ENCODE data around the gene PHLDA3. TPM values are rescaled to one million over a fixed set of nuclear protein-coding genes. Genes with fewer than 3 reads are reported as not detected.

The PHLDA3 gene
- total and polyA plus RNA-seq, 2 of the 13 experiments (the other 11 are each of a cell fraction or from before 2014, with no cell fraction given): 16.7 to 33.6 TPM

GRCh38 chr1:201481761-201482493 is 12.9 kb upstream of the PHLDA3 start:
- H3K27ac ChIP-seq (ENCODE audit: extremely low read length, insufficient read depth, low read length): no peak overlapping the region
- WGBS (ENCODE audit: low lambda C conversion rate): 9% methylated on average over 9 of the region's 35 CpGs
- BruUV-seq (replicated peaks): no TSS peak
- H3K79me2 ChIP-seq (ENCODE audit: insufficient read depth, low read length): no peaks in the 10 kb centered on the region
- POLR2A ChIA-PET: interaction anchor here (1.0 to 4.5 kb wide), 7 partner anchors 13 to 34 kb away, joined by 4 to 45 read pairs (median 7); partner anchors contain the start of genes CSRP1 and PHLDA3
- H3K27me3 ChIP-seq (ENCODE audit: control insufficient read depth in 1 of 2, insufficient read depth in 2 of 2, low read length in 2 of 2): peaks cover 1 to 30% of the 10 kb centered on the region in 2 experiments; a peak in 3 of 5 replicates
- H3K4me1 ChIP-seq (ENCODE audit: insufficient read depth, low read length): peaks cover 29% of the 10 kb centered on the region
- no peaks in the 10 kb centered on the region for H4K20me1 ChIP-seq (ENCODE audit: insufficient read depth, low read length)
- peaks cover 6 to 8% of the 10 kb centered on the region in 2 experiments; a peak in 3 of 5 replicates for H3K36me3 ChIP-seq (replicated peaks in 1 of 2; ENCODE audit: control insufficient read depth in 1 of 2, insufficient read depth in 2 of 2, low read length in 2 of 2)
- H3K4me2 ChIP-seq (ENCODE audit: low read depth, low read length): peak overlapping the region; percentile 87
- H2AFZ ChIP-seq (ENCODE audit: low read length): peak overlapping the region; percentile 58
- no peak overlapping the region for H3K9ac ChIP-seq (ENCODE audit: insufficient read depth, low read depth, low read length)
- FAIRE-seq (peak; percentile 44), DNase-seq (ENCODE audit: low spot score) (peak; percentile 73), ATAC-seq (peak; percentile 95)
- in situ Hi-C loops (cut with HindIII; ENCODE audit: extremely low pct_ligation_motif_present, low pct_unique_long_range_greater_than_20kb) (no loop called here), intact Hi-C loops (cut with micrococcal nuclease; ENCODE audit: unreplicated experiment) (loop anchor here (1.0 kb wide), 2 partner anchors 31 to 34 kb away; no protein-coding TSS in a partner anchor)
- CTCF ChIA-PET (ENCODE audit: low intra/inter-chr PET ratio, low total read pairs): interaction anchor here (1.0 to 4.7 kb wide), 5 partner anchors 25 to 47 kb away, joined by 3 to 226 read pairs (median 5); partner anchors contain the start of gene CSRP1
- peak overlapping the region in 2 of 3 experiments; percentile 27 to 57; a peak in 2 of 6 replicates for H3K4me3 ChIP-seq (replicated peaks in 1 of 3; ENCODE audit: insufficient read depth in 1 of 3, low read depth in 2 of 3, low read length in 3 of 3)
- H3K9me3 ChIP-seq (ENCODE audit: low read length): no peaks in the 10 kb centered on the region
- TF ChIP-seq TFDP1 (CRISPR knock-in tag; IDR thresholded peaks at IDR 0.05; ENCODE audit: borderline replicate concordance): no peak
- no peak for TF ChIP-seq POLR2AphosphoS5 (IDR thresholded peaks at IDR 0.05; ENCODE audit: low read depth, low read length)
- peak; percentile 12; the same call in 1 of the 2 replicates for TF ChIP-seq THAP9 (CRISPR knock-in tag; IDR thresholded peaks at IDR 0.05; ENCODE audit: borderline replicate concordance)
- no peak for TF ChIP-seq IRF2 (CRISPR knock-in tag; IDR thresholded peaks at IDR 0.05)
- TF ChIP-seq DRAP1 (CRISPR knock-in tag; IDR thresholded peaks at IDR 0.05): no peak
- TF ChIP-seq, protein P1, sequence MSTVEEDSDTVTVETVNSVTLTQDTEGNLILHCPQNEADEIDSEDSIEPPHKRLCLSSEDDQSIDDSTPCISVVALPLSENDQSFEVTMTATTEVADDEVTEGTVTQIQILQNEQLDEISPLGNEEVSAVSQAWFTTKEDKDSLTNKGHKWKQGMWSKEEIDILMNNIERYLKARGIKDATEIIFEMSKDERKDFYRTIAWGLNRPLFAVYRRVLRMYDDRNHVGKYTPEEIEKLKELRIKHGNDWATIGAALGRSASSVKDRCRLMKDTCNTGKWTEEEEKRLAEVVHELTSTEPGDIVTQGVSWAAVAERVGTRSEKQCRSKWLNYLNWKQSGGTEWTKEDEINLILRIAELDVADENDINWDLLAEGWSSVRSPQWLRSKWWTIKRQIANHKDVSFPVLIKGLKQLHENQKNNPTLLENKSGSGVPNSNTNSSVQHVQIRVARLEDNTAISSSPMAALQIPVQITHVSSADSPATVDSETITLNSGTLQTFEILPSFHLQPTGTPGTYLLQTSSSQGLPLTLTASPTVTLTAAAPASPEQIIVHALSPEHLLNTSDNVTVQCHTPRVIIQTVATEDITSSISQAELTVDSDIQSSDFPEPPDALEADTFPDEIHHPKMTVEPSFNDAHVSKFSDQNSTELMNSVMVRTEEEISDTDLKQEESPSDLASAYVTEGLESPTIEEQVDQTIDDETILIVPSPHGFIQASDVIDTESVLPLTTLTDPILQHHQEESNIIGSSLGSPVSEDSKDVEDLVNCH (CRISPR knock-in tag; IDR thresholded peaks at IDR 0.05): peak; percentile 95; the same call in 1 of the 2 replicates
- TF ChIP-seq ZNF644 (CRISPR knock-in tag; IDR thresholded peaks at IDR 0.05; ENCODE audit: low read depth): no peak
- TF ChIP-seq, protein P2, sequence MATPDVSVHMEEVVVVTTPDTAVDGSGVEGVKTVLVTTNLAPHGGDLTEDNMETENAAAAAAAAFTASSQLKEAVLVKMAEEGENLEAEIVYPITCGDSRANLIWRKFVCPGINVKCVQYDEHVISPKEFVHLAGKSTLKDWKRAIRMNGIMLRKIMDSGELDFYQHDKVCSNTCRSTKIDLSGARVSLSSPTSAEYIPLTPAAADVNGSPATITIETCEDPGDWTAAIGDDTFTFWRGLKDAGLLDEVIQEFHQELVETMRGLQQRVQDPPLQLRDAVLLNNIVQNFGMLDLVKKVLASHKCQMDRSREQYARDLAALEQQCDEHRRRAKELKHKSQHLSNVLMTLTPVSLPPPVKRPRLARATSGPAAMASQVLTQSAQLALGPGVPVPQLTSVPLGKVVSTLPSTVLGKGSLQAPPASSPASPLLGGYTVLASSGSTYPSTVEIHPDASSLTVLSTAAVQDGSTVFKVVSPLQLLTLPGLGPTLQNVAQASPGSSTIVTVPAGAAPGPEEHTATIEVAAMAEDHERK (CRISPR knock-in tag; IDR thresholded peaks at IDR 0.05; ENCODE audit: low read depth): no peak
- no peak for TF ChIP-seq ZNF446 (CRISPR knock-in tag; IDR thresholded peaks at IDR 0.05)
- no peak for TF ChIP-seq ZHX1 (CRISPR knock-in tag; IDR thresholded peaks at IDR 0.05; ENCODE audit: low read depth)
- TF ChIP-seq FOSL2 (CRISPR knock-in tag; IDR thresholded peaks at IDR 0.05): no peak
